ENCODE data around the gene FBXL5. TPM values are rescaled to one million over a fixed set of nuclear protein-coding genes. Genes with fewer than 3 reads are reported as not detected.
A peak's percentile ranks its signal among the peaks of the same experiment; 100 is the strongest.

FBXL5 gene
- total RNA-seq: 10 to 100 TPM; 81.0 to 83.1 TPM

GRCh38 chr4:15655223-15656037, at the start of gene FBXL5:
Gene FBXL5, minus strand, starts transcription at chr4:15655357. Its CDS starts 70 bp downstream, at chr4:15655287.
- peak; percentile 73 for DNase-seq (ENCODE audit: low spot score)
- peaks cover 0 to 45% of the 10 kb centered on the region in 2 donors for H3K4me1 ChIP-seq
- H3K27me3 ChIP-seq: no peaks in the 10 kb centered on the region
- no peaks in the 10 kb centered on the region for H3K9me3 ChIP-seq
- no peak for TF ChIP-seq CTCF (IDR thresholded peaks at IDR 0.05)
- H3K27ac ChIP-seq: peak within 1 kb of the TSS; percentile 99 to 100
- H3K36me3 ChIP-seq: no peaks in the 10 kb centered on the region
- H3K4me3 ChIP-seq: peak within 1 kb of the TSS; percentile 84 to 87

- Histone ChIP-seq H3K27me3 (no peaks in the 10 kb centered on the region), H3K4me3 (no peak overlapping the region), H3K4me1 (peaks cover 0 to 25% of the 10 kb centered on the region in 2 donors), H3K27ac (no peak overlapping the region), H3K36me3 (no peaks in the 10 kb centered on the region), H3K9me3 (no peaks in the 10 kb centered on the region)
- no peak for DNase-seq (ENCODE audit: low spot score)
- no peak for TF ChIP-seq CTCF (IDR thresholded peaks at IDR 0.05)
Observed at GRCh38 chr4:15704129-15704528, 49.0 kb upstream of the FBXL5 start.

GRCh38 chr4:15703439-15703838, 48.3 kb upstream of the FBXL5 start:
- no peak for TF ChIP-seq CTCF (IDR thresholded peaks at IDR 0.05)
- no peak for DNase-seq (ENCODE audit: low spot score)
- H3K4me1 ChIP-seq: peaks cover 0 to 25% of the 10 kb centered on the region in 2 donors
- H3K4me3 ChIP-seq: peak overlapping the region; percentile 39 to 57
- H3K27me3 ChIP-seq: no peaks in the 10 kb centered on the region
- peak overlapping the region; percentile 41 to 56 for H3K27ac ChIP-seq
- no peaks in the 10 kb centered on the region for H3K36me3 ChIP-seq
- H3K9me3 ChIP-seq: no peaks in the 10 kb centered on the region

GRCh38 chr4:15702941-15703403, 47.8 kb upstream of the FBXL5 start, which contains the start of gene BST1:
Gene BST1, plus strand, starts transcription at chr4:15703065. Its CDS starts 80 bp downstream, at chr4:15703145.
- peak within 1 kb of the TSS; percentile 39 to 57 for H3K4me3 ChIP-seq
- TF ChIP-seq CTCF (IDR thresholded peaks at IDR 0.05): no peak
- no peaks in the 10 kb centered on the region for H3K27me3 ChIP-seq
- H3K9me3 ChIP-seq: no peaks in the 10 kb centered on the region
- peaks cover 0 to 24% of the 10 kb centered on the region in 2 donors for H3K4me1 ChIP-seq
- no peaks in the 10 kb centered on the region for H3K36me3 ChIP-seq
- peak within 1 kb of the TSS; percentile 41 to 56 for H3K27ac ChIP-seq
- DNase-seq (ENCODE audit: low spot score): peak; percentile 85

- no peak for DNase-seq (ENCODE audit: low spot score)
- no peak for TF ChIP-seq CTCF (IDR thresholded peaks at IDR 0.05)
- H3K36me3 ChIP-seq: no peaks in the 10 kb centered on the region
Observed at GRCh38 chr4:15696866-15697265, 41.7 kb upstream of the FBXL5 start.

More at GRCh38 chr4:15696866-15697265, 41.7 kb upstream of the FBXL5 start:
- no peaks in the 10 kb centered on the region for H3K4me1 ChIP-seq
- H3K4me3 ChIP-seq: no peak overlapping the region
- no peaks in the 10 kb centered on the region for H3K9me3 ChIP-seq
- no peak overlapping the region for H3K27ac ChIP-seq
- no peaks in the 10 kb centered on the region for H3K27me3 ChIP-seq

Measured in right atrium auricular region (tissue), 2 donors.